NT2/D1 (cell line): ENCODE data around the gene RPS6KA2.

Experiments used
- DNase-seq: peaks from one replicate; pipeline ENCODE4 v3.0.0-alpha.2; 2011; ENCODE audit warnings: low read depth, low spot score
- H3K27me3 ChIP-seq: 2 replicates; pipeline ENCODE4 v1.6.0; 2011; ENCODE audit warnings: mild to moderate bottlenecking; ENCODE audit not compliant: insufficient read length, insufficient read depth
- H3K36me3 ChIP-seq: 2 replicates; pipeline ENCODE4 v1.6.1; 2011; ENCODE audit warnings: mild to moderate bottlenecking, low read length, mixed read lengths; ENCODE audit not compliant: insufficient read depth, insufficient read length
- H3K4me1 ChIP-seq: 2 replicates; pipeline ENCODE4 v1.5.1; 2011; ENCODE audit not compliant: insufficient read depth, insufficient read length
- H3K4me3 ChIP-seq: 2 replicates; pipeline ENCODE4 v1.5.1; 2011; ENCODE audit warnings: low read depth; ENCODE audit not compliant: insufficient read length
- H3K9ac ChIP-seq: 2 replicates; pipeline ENCODE4 v1.6.0; 2011; ENCODE audit warnings: low read depth; ENCODE audit not compliant: insufficient read length
- H3K9me3 ChIP-seq: 2 replicates; pipeline ENCODE4 v1.5.1; 2011; ENCODE audit warnings: mild to moderate bottlenecking, low read length; ENCODE audit not compliant: insufficient read depth
- SUZ12 ChIP-seq: IDR thresholded peaks from 2 replicates; pipeline ENCODE4 v1.6.1; 2011; ENCODE audit not compliant: insufficient read length, insufficient read depth; ENCODE audit errors: extremely low read depth
- YY1 ChIP-seq: IDR thresholded peaks from 2 replicates; pipeline ENCODE4 v1.6.1; 2011; ENCODE audit not compliant: insufficient read length, insufficient read depth
- ZNF274 ChIP-seq: IDR thresholded peaks from 2 replicates; pipeline ENCODE4 v1.6.1; 2011; ENCODE audit warnings: mild to moderate bottlenecking, low read depth, low read length

RPS6KA2 gene

GRCh38 chr6:166645896-166646295 is 18.8 kb upstream of the RPS6KA2 start:
- no peak overlapping the region for H3K9ac ChIP-seq
- DNase-seq, result no peak
- no peaks in the 10 kb centered on the region for H3K27me3 ChIP-seq
- TF ChIP-seq YY1 (no peak), ZNF274 (no peak), SUZ12 (no peak)
- peaks cover 6% of the 10 kb centered on the region for H3K4me1 ChIP-seq
- H3K9me3 ChIP-seq, result no peaks in the 10 kb centered on the region
- H3K4me3 ChIP-seq, result no peak overlapping the region
- no peaks in the 10 kb centered on the region for H3K36me3 ChIP-seq

- no peak for TF ChIP-seq SUZ12
- TF ChIP-seq YY1, result no peak
- H3K4me1 ChIP-seq, result peaks cover 6% of the 10 kb centered on the region
- no peaks in the 10 kb centered on the region for H3K36me3 ChIP-seq
- H3K9ac ChIP-seq, result no peak overlapping the region
- no peaks in the 10 kb centered on the region for H3K9me3 ChIP-seq
- DNase-seq, result no peak
- no peaks in the 10 kb centered on the region for H3K27me3 ChIP-seq
- H3K4me3 ChIP-seq, result no peak overlapping the region
Observed at GRCh38 chr6:166644681-166645080, 17.6 kb upstream of the RPS6KA2 start.

- TF ChIP-seq YY1, result no peak
- no peak for TF ChIP-seq ZNF274
- TF ChIP-seq SUZ12, result no peak
Observed at GRCh38 chr6:166643891-166644590, 17.0 kb upstream of the RPS6KA2 start.

GRCh38 chr6:166642646-166643045 is 15.6 kb upstream of the RPS6KA2 start:
- DNase-seq, result no peak
- TF ChIP-seq ZNF274, result no peak
- no peak for TF ChIP-seq SUZ12
- TF ChIP-seq YY1, result no peak
- Histone ChIP-seq H3K36me3 (no peaks in the 10 kb centered on the region), H3K27me3 (no peaks in the 10 kb centered on the region), H3K4me1 (peaks cover 6% of the 10 kb centered on the region), H3K9ac (no peak overlapping the region), H3K9me3 (no peaks in the 10 kb centered on the region), H3K4me3 (no peak overlapping the region)

More at GRCh38 chr6:166643891-166644590, 17.0 kb upstream of the RPS6KA2 start:
- H3K9ac ChIP-seq, result no peak overlapping the region
- no peak for DNase-seq
- no peak overlapping the region for H3K4me3 ChIP-seq
- H3K36me3 ChIP-seq, result no peaks in the 10 kb centered on the region
- no peaks in the 10 kb centered on the region for H3K9me3 ChIP-seq
- H3K4me1 ChIP-seq, result peaks cover 6% of the 10 kb centered on the region
- no peaks in the 10 kb centered on the region for H3K27me3 ChIP-seq

GRCh38 chr6:166640342-166641043 is 13.4 kb upstream of the RPS6KA2 start:
- no peaks in the 10 kb centered on the region for H3K36me3 ChIP-seq
- no peak for DNase-seq
- no peak for TF ChIP-seq SUZ12
- no peak for TF ChIP-seq ZNF274
- peaks cover 4% of the 10 kb centered on the region for H3K4me1 ChIP-seq
- no peaks in the 10 kb centered on the region for H3K27me3 ChIP-seq
- H3K4me3 ChIP-seq, result no peak overlapping the region
- H3K9me3 ChIP-seq, result no peaks in the 10 kb centered on the region
- H3K9ac ChIP-seq, result no peak overlapping the region

- DNase-seq, result no peak
- H3K9me3 ChIP-seq, result no peaks in the 10 kb centered on the region
- peaks cover 4% of the 10 kb centered on the region for H3K4me1 ChIP-seq
- no peak overlapping the region for H3K4me3 ChIP-seq
- H3K9ac ChIP-seq, result no peak overlapping the region
- TF ChIP-seq SUZ12 (no peak), YY1 (no peak), ZNF274 (no peak)
- H3K27me3 ChIP-seq, result no peaks in the 10 kb centered on the region
- no peaks in the 10 kb centered on the region for H3K36me3 ChIP-seq
Observed at GRCh38 chr6:166639921-166640320, 12.9 kb upstream of the RPS6KA2 start.

GRCh38 chr6:166638573-166638964 is 11.5 kb upstream of the RPS6KA2 start:
- no peak overlapping the region for H3K4me3 ChIP-seq
- no peaks in the 10 kb centered on the region for H3K27me3 ChIP-seq
- H3K9ac ChIP-seq, result no peak overlapping the region
- TF ChIP-seq ZNF274, result no peak
- H3K4me1 ChIP-seq, result peaks cover 4% of the 10 kb centered on the region
- H3K36me3 ChIP-seq, result no peaks in the 10 kb centered on the region
- no peaks in the 10 kb centered on the region for H3K9me3 ChIP-seq
- DNase-seq, result no peak
